ENCODE measurements around the gene MAML2.

MAML2 gene

GRCh38 chr11:96024666-96025065, 318.3 kb downstream of the MAML2 start:
- no peak for DNase-seq

- peak; percentile 38 for DNase-seq
Measured at GRCh38 chr11:96023275-96023674, 319.7 kb downstream of the MAML2 start.

DNA sequence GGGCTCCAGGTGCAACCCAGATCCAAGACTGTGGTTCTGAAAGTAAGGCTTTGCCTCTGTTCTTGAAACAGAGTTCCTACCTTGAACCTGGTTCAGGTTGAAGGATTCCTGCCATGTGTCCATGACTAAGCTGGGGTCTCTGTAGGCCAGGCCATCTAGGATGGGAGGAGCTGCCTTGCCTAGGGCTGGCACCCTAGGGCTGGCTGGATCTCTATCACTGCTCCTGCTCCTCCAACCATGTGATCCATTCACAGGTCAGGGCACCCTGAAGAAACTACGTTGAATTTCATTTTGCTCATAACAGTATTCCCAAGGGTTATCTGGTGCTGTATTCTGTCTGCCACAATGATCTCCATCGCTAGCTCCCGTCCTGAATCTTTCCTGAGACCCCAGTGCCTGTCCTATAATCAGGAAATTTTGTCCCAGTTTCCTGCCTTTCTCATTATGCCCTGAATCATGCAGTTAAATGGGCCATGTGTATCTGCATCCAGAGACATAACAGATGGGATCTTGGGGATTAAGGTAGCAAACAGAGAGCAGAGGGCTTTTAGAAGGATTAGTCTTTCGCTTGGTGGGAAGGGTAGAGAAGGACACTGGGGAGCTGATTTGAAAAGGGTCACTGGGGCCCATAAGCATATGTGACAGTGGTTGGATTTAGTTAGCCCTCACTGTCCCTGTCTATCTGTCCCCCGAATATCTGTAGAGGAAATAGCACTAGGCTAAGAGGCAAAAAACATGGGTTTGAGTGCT, 320.9 kb downstream of the MAML2 start:
- no peak for DNase-seq

DNA sequence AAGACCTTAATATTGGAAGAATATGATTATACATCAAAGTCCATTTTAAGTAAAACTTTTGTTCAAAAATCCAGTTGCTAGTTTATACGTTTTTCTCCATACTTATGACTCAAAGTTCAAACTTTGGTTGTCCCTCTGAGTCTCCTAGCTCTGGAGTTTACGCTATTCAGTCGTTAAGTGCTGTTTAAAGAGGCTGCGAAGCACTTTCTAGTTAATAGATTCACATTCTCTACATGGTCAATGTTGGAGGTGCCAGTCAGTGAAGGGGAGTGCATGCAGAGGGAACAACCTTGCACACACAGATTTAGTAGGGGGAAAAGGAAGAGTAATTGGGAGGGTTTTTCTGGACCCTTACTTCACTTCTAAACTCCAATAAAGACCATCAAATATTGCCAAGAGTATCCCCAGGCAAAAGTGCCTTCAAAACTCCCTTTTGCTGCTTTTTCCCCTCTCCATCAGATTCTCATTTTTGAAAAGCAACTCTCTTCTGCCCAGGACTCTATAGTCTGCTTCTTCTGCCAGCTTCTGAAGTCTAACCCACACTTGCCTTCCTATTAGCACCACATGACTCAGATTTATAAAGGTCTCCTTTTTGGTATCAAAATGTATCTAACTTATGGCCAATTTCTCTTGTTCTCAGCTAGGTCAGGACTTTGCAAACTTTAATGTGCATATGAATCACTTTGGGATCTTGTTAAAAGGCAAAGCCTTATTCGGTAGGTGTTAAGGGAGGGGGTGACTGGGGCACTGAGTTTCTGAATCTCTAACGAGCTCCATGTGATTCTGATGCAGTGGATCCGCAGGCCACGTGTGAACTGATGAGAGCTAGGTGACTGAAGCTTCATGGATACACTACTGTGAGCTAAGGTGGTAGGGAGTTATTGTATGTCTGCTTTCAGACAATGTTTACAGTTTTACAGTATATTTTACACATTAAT, 322.9 kb downstream of the MAML2 start:
- no peak for DNase-seq

GRCh38 chr11:96019281-96019680, 323.7 kb downstream of the MAML2 start:
- no peak for DNase-seq

GRCh38 chr11:96017856-96018255, 325.1 kb downstream of the MAML2 start:
- DNase-seq = peak; percentile 38

DNA sequence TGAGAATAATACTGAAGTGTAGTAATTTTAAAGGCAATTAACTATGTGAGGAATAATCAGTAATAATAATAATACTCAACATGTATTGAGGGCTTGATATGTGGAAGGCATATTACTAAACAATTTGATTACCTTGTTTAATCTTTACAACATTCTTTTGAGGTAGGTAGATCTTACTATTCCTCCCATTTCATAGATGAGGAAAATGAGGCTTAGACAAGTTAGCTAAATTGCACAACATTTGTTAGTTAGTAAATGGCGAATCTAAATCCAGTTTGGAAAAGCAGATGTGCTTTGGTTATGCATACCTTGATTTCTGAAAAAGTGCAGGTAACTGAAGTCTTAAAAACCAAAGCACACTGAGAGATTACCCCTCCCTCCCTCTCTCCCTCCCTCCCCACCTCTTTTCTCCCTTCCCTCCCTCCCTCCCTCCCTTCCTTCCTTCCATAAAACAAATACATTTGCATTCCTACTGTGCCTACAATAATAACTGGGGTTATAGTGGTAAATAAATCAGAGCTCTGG, 326.0 kb downstream of the MAML2 start:
- DNase-seq = no peak

GRCh38 chr11:96015906-96016565, 327.0 kb downstream of the MAML2 start:
- no peak for DNase-seq

DNA sequence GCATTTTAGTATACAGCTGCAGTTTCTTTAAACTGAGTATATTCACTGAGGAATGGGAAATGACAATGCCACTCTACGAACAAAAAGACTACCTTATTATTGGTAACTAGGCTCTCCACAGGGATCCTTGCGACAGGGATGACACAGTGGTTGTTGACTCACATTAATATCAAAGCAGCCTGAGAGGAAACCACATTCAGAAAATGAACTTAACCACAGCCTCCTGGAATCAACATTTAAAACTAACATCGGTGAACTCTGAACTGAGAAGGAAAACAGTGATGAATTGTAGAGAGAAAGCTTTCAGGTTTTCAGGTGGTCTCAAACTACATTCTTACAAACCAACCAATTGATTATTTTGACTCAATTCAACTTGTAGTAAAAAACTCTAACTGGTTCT, 328.8 kb downstream of the MAML2 start:
- peak; percentile 68 for DNase-seq

GRCh38 chr11:96013461-96014213, 329.4 kb downstream of the MAML2 start:
- no peak for DNase-seq

DNA sequence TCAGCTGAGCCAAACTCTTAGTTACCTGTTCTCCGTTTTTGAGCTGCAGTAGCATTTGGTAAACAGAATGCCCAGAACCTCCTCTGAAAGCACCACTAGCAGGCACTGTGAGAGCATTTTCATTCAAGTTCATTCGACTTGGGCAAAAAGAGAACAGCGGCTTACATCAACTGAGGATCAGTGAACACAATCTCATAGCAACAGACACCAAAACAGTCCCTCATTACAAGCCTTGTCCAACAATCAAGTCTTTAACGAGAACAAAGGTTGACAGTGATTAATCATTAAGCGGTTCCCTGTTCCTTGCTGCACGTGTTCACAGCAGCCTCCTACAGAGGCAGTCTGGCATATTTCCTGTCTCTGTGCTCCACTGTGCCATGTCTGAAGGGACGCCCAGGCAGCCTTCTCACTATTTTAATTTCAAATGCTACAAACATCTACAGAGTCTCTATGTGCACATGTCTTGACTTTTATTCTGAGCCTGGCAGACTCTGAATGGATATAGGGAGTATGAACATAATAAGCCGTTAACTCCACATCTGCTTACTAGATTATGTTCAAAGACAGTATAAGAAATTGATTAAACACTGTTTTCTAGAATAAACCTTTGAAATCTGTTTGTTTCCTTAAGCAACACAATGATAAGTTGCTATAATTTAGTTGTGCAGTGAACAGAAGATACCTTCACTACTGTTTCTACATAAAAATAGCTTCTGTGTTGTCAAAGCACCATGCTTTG, 330.7 kb downstream of the MAML2 start:
- peak; percentile 79 for DNase-seq

- DNase-seq = no peak
Measured at GRCh38 chr11:96010683-96011082, 332.3 kb downstream of the MAML2 start.

- DNase-seq = peak; percentile 78
Measured at GRCh38 chr11:96008161-96008720, 334.8 kb downstream of the MAML2 start.

DNA sequence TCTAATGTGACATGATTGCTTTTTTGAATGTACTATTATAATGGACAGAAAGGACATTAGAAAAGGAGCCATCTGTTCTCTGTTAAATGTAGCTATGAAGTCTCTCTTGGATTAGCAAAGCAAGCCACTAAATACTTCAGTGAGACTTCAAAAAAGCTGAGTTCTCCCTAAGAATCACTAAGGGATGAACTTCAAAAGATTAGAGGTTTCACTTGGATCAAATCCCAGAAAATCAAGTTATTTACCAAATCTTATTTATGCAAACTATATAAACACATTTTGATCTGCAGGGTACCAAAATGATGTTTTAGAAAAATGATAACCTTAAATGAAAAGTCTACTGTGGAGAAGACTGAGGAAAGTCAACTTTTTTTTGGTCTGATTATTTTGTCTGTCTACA, 337.0 kb downstream of the MAML2 start:
- no peak for DNase-seq

DNA sequence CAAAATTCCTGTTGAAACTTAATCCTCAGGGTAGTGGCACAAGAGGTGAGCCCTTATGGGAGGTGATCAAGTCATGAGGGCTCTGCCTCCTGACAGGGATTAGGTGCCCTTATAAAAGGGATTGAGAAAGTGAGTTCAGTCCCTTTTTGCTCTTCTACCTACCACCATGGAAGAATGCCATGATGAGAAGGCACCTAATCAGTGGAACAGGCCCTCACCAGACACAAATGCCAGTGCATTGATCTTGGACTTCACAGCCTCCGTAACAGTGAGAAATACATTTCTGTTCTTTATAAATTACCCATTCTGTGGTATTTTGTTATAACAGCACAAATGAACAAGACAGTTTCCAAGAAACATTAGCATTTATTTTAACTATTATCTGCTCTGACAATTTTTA, 338.1 kb downstream of the MAML2 start:
- DNase-seq = no peak

- DNase-seq = no peak
Measured at GRCh38 chr11:96002754-96003290, 340.2 kb downstream of the MAML2 start.

- DNase-seq = no peak
Measured at GRCh38 chr11:96002339-96002738, 340.7 kb downstream of the MAML2 start.

DNA sequence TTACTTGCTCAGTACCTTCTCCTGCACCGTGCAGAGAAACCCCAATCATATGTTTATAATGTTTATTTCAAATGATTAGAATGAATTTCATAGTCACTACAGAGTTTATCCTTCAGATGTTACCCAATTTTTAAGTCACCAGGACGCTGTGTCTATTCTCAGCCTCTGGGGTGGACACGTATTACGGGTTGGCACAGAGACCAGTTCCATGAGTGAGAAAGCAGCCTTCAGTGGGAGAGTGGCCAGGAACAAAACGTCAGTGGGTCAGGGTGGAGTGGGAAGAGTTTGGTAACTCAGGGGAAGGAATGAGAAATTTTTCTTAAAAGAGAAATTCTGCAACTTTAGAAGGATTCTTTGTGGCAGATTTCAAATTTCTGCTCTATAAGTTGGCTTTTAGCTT, 342.0 kb downstream of the MAML2 start:
- peak; percentile 28 for DNase-seq

- DNase-seq = no peak
Measured at GRCh38 chr11:95999711-96000406, 343.1 kb downstream of the MAML2 start.

DNA sequence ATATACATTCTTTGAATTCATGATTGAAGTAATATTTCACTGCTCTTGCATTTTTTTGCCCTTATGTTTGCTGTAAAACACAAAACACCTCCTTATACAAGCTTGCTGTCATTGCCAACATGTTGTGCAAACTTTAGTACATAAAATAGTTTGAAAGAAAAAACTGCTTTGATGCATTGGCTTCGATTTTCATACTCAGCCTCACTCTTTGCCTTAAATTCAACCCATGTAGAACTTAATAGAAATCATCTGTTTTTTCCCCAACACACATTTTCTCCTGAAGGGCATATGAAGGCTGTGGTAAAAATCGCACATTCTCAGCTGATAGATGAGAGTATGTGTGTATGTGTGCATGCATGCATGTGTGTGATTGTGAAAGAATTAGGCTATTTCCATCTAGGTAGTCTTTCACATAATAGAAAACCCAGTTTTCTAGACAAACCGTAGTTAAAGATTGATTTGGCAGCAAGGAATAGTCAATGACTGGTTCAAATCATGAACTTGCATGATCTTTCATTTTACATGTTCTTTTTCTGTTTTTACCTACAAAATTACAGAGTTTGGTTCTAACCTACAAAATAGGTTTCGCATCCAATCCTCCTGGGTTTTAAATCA, 346.3 kb downstream of the MAML2 start:
- peak; percentile 52 for DNase-seq

All from fibroblast of skin of right quadriceps (primary cell).